ENCODE results near the gene TWSG1. TPM values are rescaled to one million over a fixed set of nuclear protein-coding genes. Genes with fewer than 3 reads are reported as not detected.
"Not testable (repeated sequence)": the region's sequence is repeated elsewhere in the genome, so short reads cannot be mapped to it uniquely, and the experiment has no call there.

TWSG1 gene
- polyA plus RNA-seq, 1 donor = 32.6 TPM

DNA sequence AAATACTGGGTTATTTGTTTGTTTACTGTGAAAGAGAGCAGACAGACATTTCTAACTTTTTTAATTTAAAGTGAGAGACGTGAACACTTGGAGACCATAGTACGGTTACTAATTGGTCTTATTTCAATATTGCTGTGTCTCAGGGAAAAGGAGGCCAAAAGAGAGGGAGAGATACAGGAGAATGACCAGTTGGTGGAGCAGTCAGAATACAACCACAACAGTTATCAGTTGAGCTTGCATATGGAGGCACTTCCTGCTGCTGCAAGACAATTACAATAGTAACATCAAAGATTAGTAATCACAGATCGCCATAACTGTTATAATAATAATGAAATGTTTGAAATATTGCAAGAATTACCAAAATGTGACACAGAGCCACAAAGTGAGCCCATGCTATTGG lies 58.2 kb downstream of the TWSG1 start:
- DNase-seq = no peak

GRCh38 chr18:9394046-9394445 lies 59.5 kb downstream of the TWSG1 start:
- DNase-seq = no peak

- DNase-seq = no peak
Measured at GRCh38 chr18:9400197-9400596, 65.6 kb downstream of the TWSG1 start.

DNA sequence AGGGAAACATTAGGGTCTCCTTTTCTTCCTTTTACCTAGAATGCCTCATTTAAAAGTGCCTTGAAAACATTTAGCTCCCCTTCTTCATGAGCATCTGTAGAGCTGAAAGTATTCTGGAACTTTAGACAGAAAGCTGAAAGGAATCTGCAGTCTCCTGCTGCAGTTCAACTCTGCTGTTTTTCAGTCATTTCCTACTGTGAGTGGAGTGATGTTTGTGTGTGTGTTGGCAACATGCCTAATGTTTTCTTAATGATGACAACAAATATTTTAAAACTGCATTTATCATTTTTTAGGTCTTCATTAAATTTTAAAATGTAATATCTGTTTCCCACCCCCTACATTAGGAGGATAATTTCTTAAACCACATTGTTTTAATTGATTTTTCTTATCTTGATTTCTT lies 66.6 kb downstream of the TWSG1 start:
- DNase-seq = no peak

DNA sequence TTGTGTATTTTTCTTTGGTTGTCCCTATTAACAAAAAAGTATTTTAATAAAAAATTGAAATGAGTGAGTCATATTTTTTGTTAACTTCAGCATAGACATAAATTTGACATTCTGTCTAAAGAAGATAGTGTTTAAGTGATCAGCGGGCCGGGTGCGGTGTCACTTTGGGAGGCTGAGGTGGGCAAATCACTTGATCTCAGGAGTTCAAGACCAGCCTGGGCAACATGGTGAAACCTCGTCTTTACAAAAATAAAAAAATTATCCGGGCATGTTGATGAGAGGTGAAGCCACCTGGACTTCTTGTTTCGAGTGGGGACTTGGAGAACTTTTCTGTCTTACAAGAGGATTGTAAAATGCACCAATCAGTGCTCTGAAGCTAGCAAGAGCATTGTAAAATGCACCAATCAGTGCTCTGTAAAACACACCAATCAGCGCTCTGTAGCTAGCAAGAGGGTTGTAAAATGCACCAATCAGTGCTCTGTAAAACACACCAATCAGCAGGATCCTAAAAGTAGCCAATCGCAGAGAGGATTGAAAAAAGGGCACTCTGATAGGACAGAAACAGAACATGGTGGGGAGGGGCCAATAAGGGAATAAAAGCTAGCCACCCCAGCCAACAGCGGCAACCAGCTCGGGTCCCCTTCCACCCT lies 67.9 kb downstream of the TWSG1 start:
- DNase-seq = not testable (repeated sequence)

DNA sequence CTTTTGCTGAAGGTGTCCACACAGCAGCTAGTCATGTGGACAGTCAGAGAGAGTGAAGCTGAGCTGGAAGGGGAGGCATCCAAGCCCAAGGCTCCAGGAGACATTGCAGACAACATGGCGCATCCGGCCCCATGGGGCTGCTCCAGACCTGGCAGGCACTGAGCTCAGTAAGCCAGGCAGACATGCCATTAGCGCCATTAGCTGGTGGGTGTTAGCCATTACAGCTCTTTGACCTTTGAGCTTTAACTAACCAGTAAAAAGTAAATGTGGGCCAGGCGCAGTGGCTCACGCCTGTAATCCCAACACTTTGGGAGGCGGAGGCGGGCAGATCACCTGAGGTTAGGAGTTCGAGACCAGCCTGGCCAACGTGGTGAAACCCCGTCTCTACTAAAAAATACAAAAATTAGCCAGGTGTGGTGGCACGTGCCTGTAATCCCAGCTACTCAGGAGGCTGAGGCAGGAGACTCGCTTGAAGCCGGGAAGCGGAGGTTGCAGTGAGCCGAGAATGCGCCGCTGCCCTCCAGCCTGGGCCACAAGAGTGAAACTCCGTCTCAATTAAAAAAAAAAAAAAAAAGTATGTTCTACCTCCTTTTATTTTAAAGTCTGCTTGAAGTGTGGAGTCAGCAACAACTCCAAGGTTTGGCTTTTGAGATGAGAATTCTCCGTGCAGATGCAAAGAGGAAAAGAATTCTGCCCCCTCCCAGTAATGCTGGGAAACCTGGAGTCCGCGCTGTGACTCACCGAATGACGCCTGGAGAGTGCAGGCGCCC lies 69.4 kb downstream of the TWSG1 start:
- DNase-seq = no peak

DNA sequence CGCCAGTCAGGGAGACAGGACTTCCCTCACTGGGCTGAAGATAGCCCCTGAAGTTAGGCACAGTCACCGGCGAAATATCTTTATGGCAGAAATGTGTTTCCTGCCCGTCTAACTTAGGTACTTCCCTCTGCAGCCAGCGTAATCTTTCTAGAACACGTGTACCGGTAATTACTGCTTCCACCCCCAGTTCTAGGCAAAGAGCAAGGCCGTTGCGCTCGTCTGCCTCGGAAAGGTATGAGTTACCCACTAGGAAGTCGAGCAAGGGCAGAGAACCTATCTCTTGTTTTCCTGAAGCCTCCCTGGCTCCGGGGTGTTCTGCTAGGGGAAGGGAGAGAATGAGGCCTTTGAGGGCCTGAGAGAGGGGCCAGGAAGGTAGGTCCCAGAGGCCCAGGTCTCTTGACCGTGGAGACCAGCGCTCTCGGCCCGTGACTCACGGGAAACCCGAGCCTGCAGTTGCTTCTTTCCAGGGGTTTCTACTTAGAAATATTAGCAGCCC lies 70.0 kb downstream of the TWSG1 start:
- no peak for DNase-seq

GRCh38 chr18:9405130-9405529 lies 70.6 kb downstream of the TWSG1 start:
- no peak for DNase-seq

- DNase-seq = no peak
Measured at GRCh38 chr18:9405977-9406376, 71.4 kb downstream of the TWSG1 start.

DNA sequence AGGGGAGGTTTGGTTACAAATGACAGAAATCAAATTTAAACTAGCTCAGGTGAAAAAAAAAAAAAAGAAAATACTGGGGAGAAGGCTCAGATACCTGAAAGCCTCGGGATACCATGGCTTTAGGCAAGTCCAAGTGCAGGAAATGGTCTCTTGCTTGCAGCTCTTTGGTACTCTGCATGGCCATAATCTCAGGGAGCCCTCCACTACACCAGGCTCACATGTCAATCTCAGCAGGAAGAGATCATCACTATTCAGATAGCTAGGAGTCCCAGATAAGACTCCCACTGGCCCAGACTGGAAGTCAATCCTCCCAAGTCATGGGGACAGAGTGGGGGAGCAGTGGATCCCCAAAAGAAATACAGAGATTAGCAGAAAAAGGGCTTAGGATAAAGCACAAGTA lies 75.9 kb downstream of the TWSG1 start:
- DNase-seq = no peak

DNA sequence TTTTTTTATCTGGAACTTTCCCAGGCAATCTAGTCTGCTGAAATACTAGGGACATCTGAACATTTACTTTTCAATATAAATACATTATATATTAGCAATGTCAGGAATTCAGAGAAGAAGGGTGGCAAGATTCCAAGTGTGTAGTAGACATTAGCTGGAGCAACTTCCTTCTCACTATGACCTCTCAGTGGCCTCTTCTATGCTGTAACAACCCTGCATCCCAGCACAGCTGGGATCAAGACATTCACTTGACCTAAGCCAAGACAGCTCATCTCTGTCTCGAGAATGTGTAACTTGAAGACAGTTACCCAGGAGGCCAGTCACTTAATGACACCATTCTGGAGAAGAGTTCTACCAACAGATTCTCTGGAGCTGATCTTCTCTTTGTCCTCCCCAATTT lies 79.0 kb downstream of the TWSG1 start:
- peak; percentile 59 for DNase-seq

- DNase-seq = peak; percentile 41
Measured at GRCh38 chr18:9416563-9417072, 82.0 kb downstream of the TWSG1 start.

DNA sequence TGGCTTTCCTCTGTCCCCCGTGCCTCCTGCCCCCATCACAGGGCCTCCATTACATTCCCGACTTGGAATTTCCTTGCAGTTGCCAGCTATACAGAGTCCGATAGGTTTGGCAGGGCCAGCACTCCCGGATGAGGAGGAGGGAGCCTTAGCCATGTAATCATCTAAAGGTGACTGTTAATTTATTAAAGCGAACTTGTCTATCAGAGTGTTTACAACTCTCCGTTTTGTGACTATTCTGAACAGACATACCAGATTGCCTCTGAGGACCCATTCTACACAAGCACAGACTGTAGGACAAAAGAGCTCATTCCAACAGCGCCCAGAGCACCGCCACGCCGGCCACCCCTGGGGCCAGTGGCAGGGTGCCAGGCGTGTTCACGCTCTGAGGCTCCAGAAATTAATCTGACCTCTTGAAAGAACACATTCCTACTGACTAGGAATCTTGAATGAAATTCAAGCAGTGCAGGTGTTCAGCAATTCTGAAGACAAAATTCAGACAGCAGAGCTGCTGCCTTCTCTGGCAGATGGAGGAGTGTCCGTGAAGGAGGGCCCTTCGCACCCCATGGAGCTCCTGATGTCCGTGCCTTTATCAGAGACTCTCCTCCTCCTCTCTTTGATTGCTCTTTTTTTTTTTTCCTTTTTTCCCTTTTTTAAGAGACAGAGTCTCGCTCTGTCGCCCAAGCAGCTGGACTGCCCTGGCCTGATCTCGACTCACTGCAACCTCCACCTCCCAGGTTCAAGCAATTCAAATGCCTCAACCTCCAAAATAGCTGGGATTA lies 82.7 kb downstream of the TWSG1 start:
- DNase-seq = peak; percentile 73

GRCh38 chr18:9418047-9418690 lies 83.6 kb downstream of the TWSG1 start:
- no peak for DNase-seq

DNA sequence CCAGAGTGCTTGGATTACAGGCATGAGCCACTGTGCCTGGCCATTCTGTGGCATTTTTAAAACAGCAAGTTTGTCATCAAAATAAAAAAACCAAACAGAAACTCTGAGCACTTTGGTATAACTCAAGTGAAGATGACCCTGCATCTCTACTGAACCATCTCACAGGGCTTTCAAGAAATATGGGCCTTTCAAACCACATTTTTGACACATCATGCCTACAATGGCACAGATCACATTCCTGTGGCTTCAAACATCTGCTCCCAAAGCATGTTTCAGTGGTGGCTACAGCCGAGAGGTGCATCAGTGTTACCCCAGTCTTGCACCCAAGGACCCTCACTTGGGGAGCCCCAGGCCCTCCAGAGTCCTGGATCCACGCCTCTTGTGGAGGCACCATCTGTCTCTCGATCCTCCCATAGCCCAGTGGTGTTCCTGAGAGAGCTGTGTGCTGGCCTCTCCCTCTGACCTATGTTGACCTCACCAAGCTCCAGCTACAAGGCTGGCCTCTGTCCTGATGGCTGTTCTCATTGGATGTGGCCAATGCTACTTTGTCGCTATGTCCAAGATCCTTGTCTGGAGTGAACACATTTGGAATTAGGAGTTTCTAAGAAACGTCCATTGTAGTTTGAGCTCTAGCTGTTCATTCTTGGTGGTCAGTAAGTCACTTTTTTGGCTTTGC lies 85.5 kb downstream of the TWSG1 start:
- DNase-seq = no peak

GRCh38 chr18:9421096-9421900 lies 86.7 kb downstream of the TWSG1 start:
- DNase-seq = no peak

GRCh38 chr18:9421901-9422327 lies 87.3 kb downstream of the TWSG1 start:
- DNase-seq = no peak

DNA sequence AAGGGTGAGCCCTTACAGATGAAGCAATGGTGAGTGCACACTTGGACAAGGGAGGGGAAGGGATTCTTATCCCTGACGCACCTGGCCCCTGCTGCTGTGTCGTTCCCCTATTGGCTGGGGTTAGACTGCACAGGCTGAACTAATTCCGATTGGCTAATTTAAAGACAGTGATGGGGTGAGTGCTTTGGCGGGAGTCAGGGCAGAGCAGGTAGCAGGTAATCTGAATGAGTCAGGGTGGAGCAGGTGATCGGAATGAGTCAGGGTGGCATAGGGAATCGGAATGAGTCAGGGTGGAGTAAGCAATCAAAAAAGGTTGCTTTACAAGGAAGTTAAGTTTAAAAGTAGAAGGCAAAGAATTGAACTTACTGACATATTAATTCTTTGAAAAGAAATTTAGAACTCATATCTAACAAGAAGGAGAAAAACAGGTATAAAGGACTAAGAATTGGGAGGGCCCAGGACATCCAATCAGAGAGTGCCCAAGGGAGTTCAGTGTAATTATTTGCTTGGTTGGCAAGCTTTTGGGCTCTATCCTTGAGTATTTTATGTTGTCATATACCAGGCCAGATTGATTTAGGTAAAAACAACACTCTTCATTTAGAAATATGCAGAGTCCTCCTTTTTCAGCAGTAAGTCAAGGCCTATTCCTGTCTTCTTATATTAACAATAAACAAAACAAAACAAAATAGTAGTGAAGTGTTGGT lies 88.4 kb downstream of the TWSG1 start:
- DNase-seq = no peak

DNA sequence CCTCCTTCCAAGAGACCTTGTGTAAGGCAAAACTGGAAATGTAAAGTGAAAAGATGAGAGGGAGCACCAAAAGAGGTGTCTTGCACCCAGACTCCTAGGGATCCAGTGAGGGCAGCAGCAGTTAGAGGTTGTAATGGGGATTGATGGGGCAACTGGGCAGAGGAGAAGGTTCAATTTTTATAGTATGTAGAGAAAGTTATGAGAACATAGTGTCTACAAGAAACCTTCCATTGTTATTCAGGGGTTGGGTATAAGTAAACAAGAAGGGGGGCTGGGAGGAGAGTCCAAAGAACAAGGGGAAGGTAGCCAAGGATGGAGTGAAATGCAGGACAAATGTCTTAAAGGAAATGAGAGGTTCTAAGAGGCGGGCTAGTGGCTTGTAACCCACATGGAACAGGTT lies 89.1 kb downstream of the TWSG1 start:
- not testable (repeated sequence) for DNase-seq

- not testable (repeated sequence) for DNase-seq
Measured at GRCh38 chr18:9424235-9424634, 89.7 kb downstream of the TWSG1 start.

Measured in hindlimb muscle (tissue), 1 donor.